ENCODE results near the gene RORB.

RORB gene

DNA sequence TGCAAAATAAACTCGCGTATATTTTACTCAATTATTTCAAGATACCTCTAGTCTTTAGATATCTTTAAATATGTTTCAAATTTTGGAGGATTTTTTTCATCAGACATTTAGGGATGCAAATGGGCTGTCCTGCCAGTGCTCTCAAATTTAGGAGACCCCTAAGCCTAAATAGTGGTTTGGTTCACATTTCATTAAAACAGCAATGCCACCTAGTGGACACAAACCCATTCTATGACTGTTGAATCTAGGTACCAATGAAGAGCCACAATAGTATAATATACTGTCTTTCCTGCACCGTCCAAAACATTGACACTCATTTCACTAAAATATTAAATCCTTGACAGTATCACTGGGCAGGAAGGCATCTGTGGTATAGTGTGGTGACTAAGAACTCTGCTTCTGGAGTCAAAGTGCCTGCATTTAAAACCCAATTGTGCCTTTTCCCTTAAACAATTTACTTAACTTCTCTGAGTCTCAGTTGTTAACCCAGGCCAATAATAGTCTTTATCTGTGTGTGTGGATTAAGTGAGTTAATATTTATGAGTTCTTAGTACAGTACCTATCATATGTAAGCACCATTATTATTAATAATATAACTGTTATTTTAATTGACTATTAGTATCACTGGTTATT lies 148.0 kb downstream of the RORB start:
- no peak overlapping the region for H3K9ac ChIP-seq (ENCODE audit: low read length in 2 of 2)
- no peak overlapping the region for H3K27ac ChIP-seq (ENCODE audit: low read length)
- H3K4me3 ChIP-seq (ENCODE audit: low read length in 2 of 2), result no peak overlapping the region
- no peaks in the 10 kb centered on the region for H3K27me3 ChIP-seq (ENCODE audit: control insufficient read depth in 1 of 2, insufficient read depth in 2 of 2, low read length in 2 of 2)
- H3K4me1 ChIP-seq (ENCODE audit: control insufficient read depth, insufficient read depth, low read length), result no peaks in the 10 kb centered on the region
- H3K36me3 ChIP-seq (ENCODE audit: control insufficient read depth in 2 of 2, insufficient read depth in 2 of 2, low read length in 2 of 2), result no peaks in the 10 kb centered on the region
- H3K9me3 ChIP-seq (ENCODE audit: control insufficient read depth in 2 of 2, low read length in 2 of 2), result no peaks in the 10 kb centered on the region

DNA sequence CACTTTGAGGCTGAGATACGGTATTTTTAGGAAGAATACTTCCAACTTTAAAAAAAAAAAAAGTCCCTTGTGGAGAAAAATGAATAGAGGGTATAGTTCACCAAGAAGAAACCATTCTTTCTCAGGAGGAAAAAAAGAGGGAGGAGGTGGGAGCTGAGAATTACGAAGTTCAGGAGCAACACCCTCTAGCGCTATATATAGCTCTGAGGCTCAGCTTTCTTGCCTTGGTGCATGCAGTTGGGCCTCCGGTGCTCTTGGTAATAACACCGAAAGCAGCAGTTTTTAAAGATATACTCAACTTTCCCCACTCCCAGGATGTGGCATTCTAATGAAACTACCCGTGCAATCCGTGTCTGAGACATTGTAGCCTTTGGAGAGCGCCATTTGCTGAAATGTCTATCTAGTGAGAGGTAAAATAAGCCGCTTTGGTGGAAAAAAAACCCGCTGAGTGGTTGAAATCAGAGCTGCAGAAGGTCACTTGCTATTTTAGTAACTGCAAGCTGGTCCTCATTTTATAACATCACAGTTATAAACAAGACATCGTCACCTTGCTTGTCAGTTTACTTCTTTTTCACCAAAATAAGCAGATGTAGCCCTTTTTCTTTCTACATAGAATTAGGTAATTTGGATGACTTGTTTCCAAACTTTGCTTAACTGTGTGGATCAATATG lies 156.4 kb downstream of the RORB start:
- no peak overlapping the region for H3K27ac ChIP-seq (ENCODE audit: low read length)
- no peak overlapping the region for H3K9ac ChIP-seq (ENCODE audit: low read length in 2 of 2)
- H3K9me3 ChIP-seq (ENCODE audit: control insufficient read depth in 2 of 2, low read length in 2 of 2), result no peaks in the 10 kb centered on the region
- H3K36me3 ChIP-seq (ENCODE audit: control insufficient read depth in 2 of 2, insufficient read depth in 2 of 2, low read length in 2 of 2), result no peaks in the 10 kb centered on the region
- no peak overlapping the region for H3K4me3 ChIP-seq (ENCODE audit: low read length in 2 of 2)
- no peaks in the 10 kb centered on the region for H3K4me1 ChIP-seq (ENCODE audit: control insufficient read depth, insufficient read depth, low read length)
- H3K27me3 ChIP-seq (ENCODE audit: control insufficient read depth in 1 of 2, insufficient read depth in 2 of 2, low read length in 2 of 2), result no peaks in the 10 kb centered on the region

DNA sequence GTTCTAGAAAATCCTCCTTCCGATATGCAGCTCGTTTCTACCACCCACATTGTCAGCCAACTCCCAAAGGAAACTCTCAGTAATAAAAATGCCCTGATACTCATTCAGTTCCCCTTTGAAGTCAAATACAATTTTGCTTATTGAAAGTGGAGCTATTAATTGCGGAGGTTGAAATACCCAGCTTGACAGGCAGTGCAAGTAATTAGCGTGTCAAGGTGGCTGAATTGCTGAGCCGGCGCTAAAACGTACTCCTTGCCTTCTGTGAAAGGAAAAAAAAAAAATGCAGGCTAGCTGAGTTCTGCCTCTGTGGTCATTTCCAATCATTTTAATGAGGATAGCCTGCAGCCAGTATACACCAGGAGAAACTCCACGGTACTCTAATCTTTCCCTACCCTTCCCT lies 165.5 kb downstream of the RORB start:
- Histone ChIP-seq H3K27ac (ENCODE audit: low read length) (no peak overlapping the region), H3K36me3 (ENCODE audit: control insufficient read depth in 2 of 2, insufficient read depth in 2 of 2, low read length in 2 of 2) (no peaks in the 10 kb centered on the region), H3K9ac (ENCODE audit: low read length in 2 of 2) (no peak overlapping the region), H3K4me3 (ENCODE audit: low read length in 2 of 2) (no peak overlapping the region), H3K4me1 (ENCODE audit: control insufficient read depth, insufficient read depth, low read length) (no peaks in the 10 kb centered on the region), H3K9me3 (ENCODE audit: control insufficient read depth in 2 of 2, low read length in 2 of 2) (no peaks in the 10 kb centered on the region), H3K27me3 (ENCODE audit: control insufficient read depth in 1 of 2, insufficient read depth in 2 of 2, low read length in 2 of 2) (no peaks in the 10 kb centered on the region)

DNA sequence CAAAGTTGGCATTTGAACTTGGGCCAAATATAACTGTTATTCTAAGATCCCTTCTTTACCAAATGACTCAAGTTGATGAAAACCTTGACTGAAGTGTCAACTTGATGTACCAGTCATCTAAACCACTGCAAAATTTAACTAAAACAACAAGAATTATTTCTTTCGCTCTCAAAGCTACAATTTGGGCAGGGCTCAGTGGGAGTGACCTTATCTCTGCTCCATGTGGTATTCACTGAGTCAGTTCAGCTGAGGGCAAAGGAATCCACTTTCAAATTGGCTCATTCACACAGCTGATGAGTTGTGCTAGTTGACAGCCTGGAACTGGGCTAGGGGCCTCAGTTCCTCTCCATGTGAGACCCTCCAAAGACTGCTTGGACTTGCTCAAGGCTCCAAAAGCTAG lies 166.3 kb downstream of the RORB start:
- Histone ChIP-seq H3K9ac (ENCODE audit: low read length in 2 of 2) (no peak overlapping the region), H3K27me3 (ENCODE audit: control insufficient read depth in 1 of 2, insufficient read depth in 2 of 2, low read length in 2 of 2) (no peaks in the 10 kb centered on the region), H3K9me3 (ENCODE audit: control insufficient read depth in 2 of 2, low read length in 2 of 2) (no peaks in the 10 kb centered on the region), H3K36me3 (ENCODE audit: control insufficient read depth in 2 of 2, insufficient read depth in 2 of 2, low read length in 2 of 2) (no peaks in the 10 kb centered on the region), H3K27ac (ENCODE audit: low read length) (no peak overlapping the region), H3K4me3 (ENCODE audit: low read length in 2 of 2) (no peak overlapping the region), H3K4me1 (ENCODE audit: control insufficient read depth, insufficient read depth, low read length) (no peaks in the 10 kb centered on the region)

DNA sequence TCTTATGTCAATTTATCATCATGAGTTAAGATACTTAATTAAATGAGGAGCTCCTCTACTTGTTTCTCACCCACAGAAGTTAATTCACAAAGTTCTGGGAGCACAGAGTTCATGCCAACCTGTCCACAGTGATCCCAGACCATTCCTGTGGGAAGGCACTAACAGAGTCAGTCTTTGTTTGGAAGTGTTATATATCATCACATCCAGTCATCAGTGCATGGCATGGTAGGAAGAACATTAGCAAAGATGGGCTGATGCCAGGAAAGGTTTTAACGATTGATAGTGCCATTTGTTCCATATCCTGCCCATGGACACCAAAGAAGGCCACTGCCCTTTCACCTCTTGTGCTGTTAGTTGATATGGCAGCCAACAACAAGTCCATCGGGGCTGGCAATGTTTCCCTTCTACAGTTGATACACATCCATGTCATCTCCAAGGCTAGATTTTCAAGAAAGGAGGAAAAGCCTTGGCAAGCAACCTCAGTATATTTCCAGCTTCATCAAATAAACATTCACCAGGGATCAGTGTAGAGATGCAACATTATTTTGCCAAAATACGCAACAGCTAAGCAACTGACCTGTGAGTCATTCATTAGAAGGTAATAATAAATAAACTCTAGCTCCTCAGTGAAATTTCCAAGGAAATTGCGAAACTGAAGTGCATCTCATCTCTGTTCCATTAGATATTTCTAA lies 169.6 kb downstream of the RORB start:
- Histone ChIP-seq H3K27me3 (ENCODE audit: control insufficient read depth in 1 of 2, insufficient read depth in 2 of 2, low read length in 2 of 2) (no peaks in the 10 kb centered on the region), H3K27ac (ENCODE audit: low read length) (no peak overlapping the region), H3K4me1 (ENCODE audit: control insufficient read depth, insufficient read depth, low read length) (no peaks in the 10 kb centered on the region), H3K9ac (ENCODE audit: low read length in 2 of 2) (no peak overlapping the region), H3K9me3 (ENCODE audit: control insufficient read depth in 2 of 2, low read length in 2 of 2) (no peaks in the 10 kb centered on the region), H3K36me3 (ENCODE audit: control insufficient read depth in 2 of 2, insufficient read depth in 2 of 2, low read length in 2 of 2) (no peaks in the 10 kb centered on the region), H3K4me3 (ENCODE audit: low read length in 2 of 2) (no peak overlapping the region)

DNA sequence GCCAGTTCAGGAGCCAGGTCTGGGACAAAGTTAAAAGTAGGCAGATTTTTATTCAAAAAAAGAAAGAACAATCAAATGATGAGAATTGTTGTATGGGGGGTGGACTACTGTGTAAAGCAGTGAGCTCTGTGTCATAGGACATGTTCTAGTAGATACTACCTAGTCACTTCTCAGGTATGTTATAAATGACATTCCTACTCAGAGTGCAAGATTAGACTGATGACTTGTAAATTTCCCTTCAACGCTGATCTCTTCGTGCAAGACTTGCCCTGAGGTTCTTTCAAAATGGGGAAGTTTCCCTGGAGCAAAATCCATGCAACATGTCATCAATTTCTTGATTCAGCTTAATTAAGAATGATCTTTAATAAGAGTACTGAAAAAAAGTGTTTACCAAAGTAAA lies 175.1 kb downstream of the RORB start:
- no peak overlapping the region for H3K27ac ChIP-seq (ENCODE audit: low read length)

DNA sequence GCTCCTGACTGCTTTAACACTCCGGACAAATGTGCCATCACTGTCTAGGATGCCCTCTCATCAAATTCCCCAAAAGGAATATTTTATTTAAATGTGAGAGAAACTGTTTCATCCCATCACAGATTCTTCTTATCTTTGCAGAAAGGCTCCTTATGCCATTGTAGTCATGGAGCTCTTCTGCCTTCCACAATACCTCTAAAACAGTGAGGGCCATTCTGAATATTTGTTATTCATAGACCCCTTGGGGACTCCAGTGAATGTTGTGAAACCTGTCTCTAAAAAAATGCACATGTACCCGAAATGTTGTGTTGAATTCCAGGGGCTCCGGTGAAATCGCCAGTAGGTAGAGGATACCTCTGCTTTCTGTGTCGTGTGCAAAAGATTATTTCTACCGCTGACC lies 176.9 kb downstream of the RORB start:
- no peaks in the 10 kb centered on the region for H3K36me3 ChIP-seq (ENCODE audit: control insufficient read depth in 2 of 2, insufficient read depth in 2 of 2, low read length in 2 of 2)
- no peak overlapping the region for H3K27ac ChIP-seq (ENCODE audit: low read length)
- H3K27me3 ChIP-seq (ENCODE audit: control insufficient read depth in 1 of 2, insufficient read depth in 2 of 2, low read length in 2 of 2), result no peaks in the 10 kb centered on the region
- H3K9me3 ChIP-seq (ENCODE audit: control insufficient read depth in 2 of 2, low read length in 2 of 2), result no peaks in the 10 kb centered on the region
- no peak overlapping the region for H3K9ac ChIP-seq (ENCODE audit: low read length in 2 of 2)
- no peak overlapping the region for H3K4me3 ChIP-seq (ENCODE audit: low read length in 2 of 2)
- H3K4me1 ChIP-seq (ENCODE audit: control insufficient read depth, insufficient read depth, low read length), result no peaks in the 10 kb centered on the region

More for the DNA sequence above, 175.1 kb downstream of the RORB start:
- Histone ChIP-seq H3K4me1 (ENCODE audit: control insufficient read depth, insufficient read depth, low read length) (no peaks in the 10 kb centered on the region), H3K4me3 (ENCODE audit: low read length in 2 of 2) (no peak overlapping the region), H3K9me3 (ENCODE audit: control insufficient read depth in 2 of 2, low read length in 2 of 2) (no peaks in the 10 kb centered on the region), H3K27me3 (ENCODE audit: control insufficient read depth in 1 of 2, insufficient read depth in 2 of 2, low read length in 2 of 2) (no peaks in the 10 kb centered on the region), H3K36me3 (ENCODE audit: control insufficient read depth in 2 of 2, insufficient read depth in 2 of 2, low read length in 2 of 2) (no peaks in the 10 kb centered on the region), H3K9ac (ENCODE audit: low read length in 2 of 2) (no peak overlapping the region)

DNA sequence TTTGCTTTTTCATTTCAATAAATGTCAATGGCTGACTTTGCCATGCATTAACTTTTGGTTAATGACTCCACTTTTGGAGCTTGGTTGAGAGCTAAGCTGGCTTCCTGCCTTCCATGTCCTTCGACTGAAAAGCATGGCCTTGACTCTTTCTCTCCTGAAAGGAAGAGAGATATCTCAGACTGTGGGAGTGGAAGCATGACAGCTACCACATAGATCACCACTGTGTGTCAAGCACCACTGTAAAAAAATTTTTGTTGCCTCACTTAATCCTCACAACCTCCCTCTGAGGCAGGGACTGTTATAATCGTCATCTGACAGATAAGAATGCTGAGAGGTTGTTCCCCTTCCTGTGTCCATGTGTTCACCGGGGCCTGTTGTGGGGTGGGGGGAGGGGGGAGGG lies 184.8 kb downstream of the RORB start:
- no peak overlapping the region for H3K27ac ChIP-seq (ENCODE audit: low read length)
- no peaks in the 10 kb centered on the region for H3K4me1 ChIP-seq (ENCODE audit: control insufficient read depth, insufficient read depth, low read length)
- no peak overlapping the region for H3K9ac ChIP-seq (ENCODE audit: low read length in 2 of 2)
- no peaks in the 10 kb centered on the region for H3K27me3 ChIP-seq (ENCODE audit: control insufficient read depth in 1 of 2, insufficient read depth in 2 of 2, low read length in 2 of 2)
- H3K4me3 ChIP-seq (ENCODE audit: low read length in 2 of 2), result no peak overlapping the region
- H3K36me3 ChIP-seq (ENCODE audit: control insufficient read depth in 2 of 2, insufficient read depth in 2 of 2, low read length in 2 of 2), result no peaks in the 10 kb centered on the region
- H3K9me3 ChIP-seq (ENCODE audit: control insufficient read depth in 2 of 2, low read length in 2 of 2), result no peaks in the 10 kb centered on the region

DNA sequence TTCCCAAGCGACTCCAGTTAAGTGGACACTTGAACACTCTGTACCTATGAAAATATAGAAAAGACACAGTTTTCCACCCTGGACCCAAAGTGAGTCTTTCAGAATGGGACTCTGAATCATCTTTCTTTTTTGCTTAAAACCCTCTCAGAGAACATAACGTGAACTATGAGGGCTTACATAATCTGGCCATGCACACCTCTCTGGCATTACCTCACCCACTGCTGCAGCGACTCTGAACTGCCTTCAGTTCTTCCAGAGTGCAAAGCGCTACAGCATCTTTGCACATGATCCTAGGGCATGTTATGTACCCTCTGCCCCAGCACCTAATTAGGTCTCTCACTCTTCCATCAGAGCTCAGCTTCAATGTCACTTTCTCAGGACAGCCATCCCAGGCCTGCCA lies 186.2 kb downstream of the RORB start:
- H3K9me3 ChIP-seq (ENCODE audit: control insufficient read depth in 2 of 2, low read length in 2 of 2), result no peaks in the 10 kb centered on the region
- H3K4me3 ChIP-seq (ENCODE audit: low read length in 2 of 2), result no peak overlapping the region
- no peaks in the 10 kb centered on the region for H3K36me3 ChIP-seq (ENCODE audit: control insufficient read depth in 2 of 2, insufficient read depth in 2 of 2, low read length in 2 of 2)
- H3K27ac ChIP-seq (ENCODE audit: low read length), result no peak overlapping the region
- H3K9ac ChIP-seq (ENCODE audit: low read length in 2 of 2), result no peak overlapping the region
- no peaks in the 10 kb centered on the region for H3K27me3 ChIP-seq (ENCODE audit: control insufficient read depth in 1 of 2, insufficient read depth in 2 of 2, low read length in 2 of 2)
- no peaks in the 10 kb centered on the region for H3K4me1 ChIP-seq (ENCODE audit: control insufficient read depth, insufficient read depth, low read length)

DNA sequence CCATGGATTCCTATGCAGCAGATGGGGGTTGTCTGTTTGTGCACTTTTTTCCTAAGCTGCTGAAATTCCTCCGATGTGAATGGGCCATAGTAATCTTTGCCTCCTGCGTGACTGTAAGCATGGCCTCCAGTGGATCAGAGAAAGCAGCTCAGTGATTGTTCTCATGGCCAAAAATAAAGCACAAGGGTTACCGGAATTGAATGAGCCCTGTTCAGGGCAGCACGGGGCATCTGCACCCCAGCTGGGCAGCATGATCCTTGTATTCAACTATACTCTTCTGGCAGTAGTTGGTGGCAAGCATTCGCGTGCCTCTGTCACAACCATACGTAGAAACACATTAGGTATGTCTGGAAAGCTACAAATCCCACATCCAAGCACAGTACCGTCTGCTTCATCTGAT lies 193.9 kb downstream of the RORB start:
- H3K27me3 ChIP-seq (ENCODE audit: control insufficient read depth in 1 of 2, insufficient read depth in 2 of 2, low read length in 2 of 2), result no peaks in the 10 kb centered on the region
- no peak overlapping the region for H3K27ac ChIP-seq (ENCODE audit: low read length)
- no peak overlapping the region for H3K9ac ChIP-seq (ENCODE audit: low read length in 2 of 2)
- no peaks in the 10 kb centered on the region for H3K4me1 ChIP-seq (ENCODE audit: control insufficient read depth, insufficient read depth, low read length)
- no peak overlapping the region for H3K4me3 ChIP-seq (ENCODE audit: low read length in 2 of 2)
- H3K36me3 ChIP-seq (ENCODE audit: control insufficient read depth in 2 of 2, insufficient read depth in 2 of 2, low read length in 2 of 2), result no peaks in the 10 kb centered on the region
- no peaks in the 10 kb centered on the region for H3K9me3 ChIP-seq (ENCODE audit: control insufficient read depth in 2 of 2, low read length in 2 of 2)

DNA sequence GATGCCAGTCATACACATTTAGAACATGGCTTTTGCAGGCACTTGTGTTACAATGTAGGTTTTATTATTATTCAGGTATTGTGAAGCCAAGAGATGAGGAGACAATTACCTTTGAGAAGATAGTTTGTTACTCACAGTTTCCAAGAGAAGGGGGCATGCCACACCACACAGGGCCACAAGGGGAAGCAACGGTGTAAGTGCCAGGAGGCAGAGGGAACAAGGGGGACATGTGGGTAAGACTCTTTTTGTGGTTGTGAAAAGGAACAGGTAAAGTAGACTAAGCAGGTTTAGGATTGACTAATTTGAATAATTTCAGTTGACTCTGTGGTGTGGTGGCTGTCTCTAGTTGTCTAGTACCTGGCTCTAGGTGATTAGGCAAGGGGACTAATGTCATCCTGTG lies 199.4 kb downstream of the RORB start:
- Histone ChIP-seq H3K4me3 (ENCODE audit: low read length in 2 of 2) (no peak overlapping the region), H3K36me3 (ENCODE audit: control insufficient read depth in 2 of 2, insufficient read depth in 2 of 2, low read length in 2 of 2) (no peaks in the 10 kb centered on the region), H3K27ac (ENCODE audit: low read length) (no peak overlapping the region)

More for the DNA sequence above, 199.4 kb downstream of the RORB start:
- Histone ChIP-seq H3K27me3 (ENCODE audit: control insufficient read depth in 1 of 2, insufficient read depth in 2 of 2, low read length in 2 of 2) (no peaks in the 10 kb centered on the region), H3K9me3 (ENCODE audit: control insufficient read depth in 2 of 2, low read length in 2 of 2) (no peaks in the 10 kb centered on the region), H3K9ac (ENCODE audit: low read length in 2 of 2) (no peak overlapping the region), H3K4me1 (ENCODE audit: control insufficient read depth, insufficient read depth, low read length) (no peaks in the 10 kb centered on the region)

Data from stomach smooth muscle (tissue), 2 donors.